ENCODE results near the gene PLA2G4D. TPM values are rescaled to one million over a fixed set of nuclear protein-coding genes. Genes with fewer than 3 reads are reported as not detected.

Gene PLA2G4D
- total RNA-seq, 1 experiment from 2014 or later = not detected

GRCh38 chr15:42063122-42063848, 31.1 kb downstream of the PLA2G4D start:
- intact Hi-C loops (cut with micrococcal nuclease; ENCODE audit: unreplicated experiment) (no loop called here), in situ Hi-C loops (cut with HindIII; ENCODE audit: low pct_unique_long_range_greater_than_20kb, low sequenced_read_pairs) (no loop called here)
- H3K4me3 ChIP-seq (ENCODE audit: low read depth in 2 of 2, low read length in 2 of 2) = no peak overlapping the region
- no peaks in the 10 kb centered on the region for H3K27me3 ChIP-seq (ENCODE audit: control insufficient read depth, insufficient read depth, low read length)
- ChIA-PET POLR2A (no interaction called here), CTCF (interaction anchor here (0.7 to 1.5 kb wide), 2 partner anchors 21 to 65 kb away, joined by 4 to 8 read pairs; no protein-coding TSS in a partner anchor)
- no peak overlapping the region for H3K27ac ChIP-seq (ENCODE audit: low read length)
- no peaks in the 10 kb centered on the region for H3K9me3 ChIP-seq (ENCODE audit: control insufficient read depth, insufficient read depth, low read depth, low read length)
- ATAC-seq (no peak), DNase-seq (ENCODE audit: low read depth, low spot score) (no peak)
- TF ChIP-seq, protein P1, sequence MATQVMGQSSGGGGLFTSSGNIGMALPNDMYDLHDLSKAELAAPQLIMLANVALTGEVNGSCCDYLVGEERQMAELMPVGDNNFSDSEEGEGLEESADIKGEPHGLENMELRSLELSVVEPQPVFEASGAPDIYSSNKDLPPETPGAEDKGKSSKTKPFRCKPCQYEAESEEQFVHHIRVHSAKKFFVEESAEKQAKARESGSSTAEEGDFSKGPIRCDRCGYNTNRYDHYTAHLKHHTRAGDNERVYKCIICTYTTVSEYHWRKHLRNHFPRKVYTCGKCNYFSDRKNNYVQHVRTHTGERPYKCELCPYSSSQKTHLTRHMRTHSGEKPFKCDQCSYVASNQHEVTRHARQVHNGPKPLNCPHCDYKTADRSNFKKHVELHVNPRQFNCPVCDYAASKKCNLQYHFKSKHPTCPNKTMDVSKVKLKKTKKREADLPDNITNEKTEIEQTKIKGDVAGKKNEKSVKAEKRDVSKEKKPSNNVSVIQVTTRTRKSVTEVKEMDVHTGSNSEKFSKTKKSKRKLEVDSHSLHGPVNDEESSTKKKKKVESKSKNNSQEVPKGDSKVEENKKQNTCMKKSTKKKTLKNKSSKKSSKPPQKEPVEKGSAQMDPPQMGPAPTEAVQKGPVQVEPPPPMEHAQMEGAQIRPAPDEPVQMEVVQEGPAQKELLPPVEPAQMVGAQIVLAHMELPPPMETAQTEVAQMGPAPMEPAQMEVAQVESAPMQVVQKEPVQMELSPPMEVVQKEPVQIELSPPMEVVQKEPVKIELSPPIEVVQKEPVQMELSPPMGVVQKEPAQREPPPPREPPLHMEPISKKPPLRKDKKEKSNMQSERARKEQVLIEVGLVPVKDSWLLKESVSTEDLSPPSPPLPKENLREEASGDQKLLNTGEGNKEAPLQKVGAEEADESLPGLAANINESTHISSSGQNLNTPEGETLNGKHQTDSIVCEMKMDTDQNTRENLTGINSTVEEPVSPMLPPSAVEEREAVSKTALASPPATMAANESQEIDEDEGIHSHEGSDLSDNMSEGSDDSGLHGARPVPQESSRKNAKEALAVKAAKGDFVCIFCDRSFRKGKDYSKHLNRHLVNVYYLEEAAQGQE (IDR thresholded peaks at IDR 0.05; ENCODE audit: insufficient read depth in 1 of 2, low read depth in 2 of 2, low read length in 1 of 2) = no peak
- TF ChIP-seq CTCF (IDR thresholded peaks at IDR 0.05) (no peak), POLR2AphosphoS5 (IDR thresholded peaks at IDR 0.05; ENCODE audit: low read depth, low read length) (no peak), SIN3A (IDR thresholded peaks at IDR 0.05; ENCODE audit: borderline replicate concordance, insufficient read depth, low read depth, low read length) (no peak), TCF7L2 (IDR thresholded peaks at IDR 0.05; ENCODE audit: low read depth, low read length) (no peak)
- H3K4me1 ChIP-seq (ENCODE audit: control insufficient read depth, insufficient read depth, low read length) = no peaks in the 10 kb centered on the region
- H3K36me3 ChIP-seq (ENCODE audit: control insufficient read depth, insufficient read depth, low read length) = no peaks in the 10 kb centered on the region
- BruUV-seq (replicated peaks) = no TSS peak

GRCh38 chr15:42062284-42062806, 32.0 kb downstream of the PLA2G4D start:
- intact Hi-C loops (cut with micrococcal nuclease; ENCODE audit: unreplicated experiment) = no loop called here
- POLR2A ChIA-PET = no interaction called here
- no TSS peak for BruUV-seq (replicated peaks)
- ATAC-seq (no peak), DNase-seq (ENCODE audit: low read depth, low spot score) (no peak)
- H3K27ac ChIP-seq (ENCODE audit: low read length) = no peak overlapping the region
- CTCF ChIA-PET = interaction anchor here (0.6 to 1.5 kb wide), 3 partner anchors 22 to 57 kb away, joined by 4 to 10 read pairs (median 8); no protein-coding TSS in a partner anchor
- H3K36me3 ChIP-seq (ENCODE audit: control insufficient read depth, insufficient read depth, low read length) = no peaks in the 10 kb centered on the region
- H3K4me3 ChIP-seq (ENCODE audit: low read depth in 2 of 2, low read length in 2 of 2) = no peak overlapping the region
- TF ChIP-seq CTCF (IDR thresholded peaks at IDR 0.05) (no peak), TCF7L2 (IDR thresholded peaks at IDR 0.05; ENCODE audit: low read depth, low read length) (no peak), POLR2AphosphoS5 (IDR thresholded peaks at IDR 0.05; ENCODE audit: low read depth, low read length) (no peak), SIN3A (IDR thresholded peaks at IDR 0.05; ENCODE audit: borderline replicate concordance, insufficient read depth, low read depth, low read length) (no peak)
- TF ChIP-seq, protein P1 (IDR thresholded peaks at IDR 0.05; ENCODE audit: insufficient read depth in 1 of 2, low read depth in 2 of 2, low read length in 1 of 2) = no peak
- in situ Hi-C loops (cut with HindIII; ENCODE audit: low pct_unique_long_range_greater_than_20kb, low sequenced_read_pairs) = no loop called here
- no peaks in the 10 kb centered on the region for H3K27me3 ChIP-seq (ENCODE audit: control insufficient read depth, insufficient read depth, low read length)
- no peaks in the 10 kb centered on the region; the same call in 1 of the 2 replicates for H3K4me1 ChIP-seq (ENCODE audit: control insufficient read depth, insufficient read depth, low read length)
- no peaks in the 10 kb centered on the region for H3K9me3 ChIP-seq (ENCODE audit: control insufficient read depth, insufficient read depth, low read depth, low read length)
